K562 (cell line): Measurements from ENCODE around the gene GNPTAB. TPM values are rescaled to one million over a fixed set of nuclear protein-coding genes. Genes with fewer than 3 reads are reported as not detected.

Source experiments
- ATF1 ChIP-seq, 2 experiments: fragments of 450-650 bp in 1 of 2; IDR thresholded peaks; 2 replicates each; pipeline ENCODE4 v1.6.1; 2016; ENCODE audit warnings: missing compliant biosample characterization in 1 of 2, missing genetic modification characterization in 1 of 2
- BRF2 ChIP-seq: IDR thresholded peaks from 3 replicates; pipeline ENCODE4 v1.6.1; 2011; ENCODE audit warnings: borderline replicate concordance, mild to moderate bottlenecking; ENCODE audit not compliant: insufficient read length, insufficient read depth
- C11orf30 ChIP-seq: fragments of 450-650 bp; IDR thresholded peaks from 2 replicates; pipeline ENCODE4 v1.6.1; 2016; ENCODE audit warnings: low read depth, mild to moderate bottlenecking
- CGGBP1 ChIP-seq: fragments of 250-450 bp; sonication (Bioruptor Pico); IDR thresholded peaks from 2 replicates; pipeline ENCODE4 v1.9.0; 2021; ENCODE audit warnings: mild to moderate bottlenecking
- EGR1 ChIP-seq: fragments of 450-650 bp; conservative IDR thresholded peaks from 2 replicates; pipeline ENCODE4 v1.6.1; 2017; ENCODE audit warnings: mild to moderate bottlenecking
- IRF9 ChIP-seq: fragments of 450-650 bp; IDR thresholded peaks from 2 replicates; pipeline ENCODE4 v1.6.1; 2016; ENCODE audit warnings: missing biosample characterization, missing genetic modification characterization
- LEF1 ChIP-seq: fragments of 450-650 bp; IDR thresholded peaks from 2 replicates; pipeline ENCODE4 v1.6.1; 2016; ENCODE audit warnings: mild to moderate bottlenecking
- MLLT1 ChIP-seq, 2 experiments: fragments of 450-650 bp; IDR thresholded peaks; 2 replicates each; pipeline ENCODE4 v1.6.1; 2016
- MXD1 ChIP-seq: fragments of 250-450 bp; sonication (Bioruptor Pico); IDR thresholded peaks from 2 replicates; pipeline ENCODE4 v1.8.0; 2021; ENCODE audit warnings: borderline replicate concordance, mild to moderate bottlenecking, moderate library complexity; ENCODE audit not compliant: poor library complexity, severe bottlenecking
- PCBP2 ChIP-seq: fragments of 200-400 bp; formaldehyde crosslinking; IDR thresholded peaks from 2 replicates; pipeline ENCODE4 v1.6.1; 2018; ENCODE audit warnings: low read length, low read depth, mild to moderate bottlenecking, moderate library complexity; ENCODE audit not compliant: poor library complexity, severe bottlenecking
- SMC3 ChIP-seq: conservative IDR thresholded peaks from 2 replicates; pipeline ENCODE4 v1.6.1; 2011; ENCODE audit warnings: low read depth, low read length, improper control_type of control experiment; ENCODE audit not compliant: insufficient read depth
- ZBTB1 ChIP-seq: sonication (generic); formaldehyde crosslinking; IDR thresholded peaks from 2 replicates; pipeline ENCODE4 v1.8.1; 2023; ENCODE audit warnings: missing genetic modification reagents, low read depth, mild to moderate bottlenecking, borderline replicate concordance
- ZBTB43 ChIP-seq: sonication (generic); formaldehyde crosslinking; IDR thresholded peaks from 2 replicates; pipeline ENCODE4 v1.8.0; 2023; ENCODE audit warnings: mild to moderate bottlenecking, missing genetic modification reagents
- ZFP36 ChIP-seq: fragments of 150-350 bp; IDR thresholded peaks from 2 replicates; pipeline ENCODE4 v1.6.1; 2018; ENCODE audit warnings: low read length, low read depth; ENCODE audit not compliant: partially characterized antibody
- ZNF398 ChIP-seq: fragments of 250-450 bp; sonication (Bioruptor Pico); IDR thresholded peaks from 2 replicates; pipeline ENCODE4 v1.8.0; 2021; ENCODE audit warnings: moderate library complexity, mild to moderate bottlenecking, inconsistent platforms
- polyA plus RNA-seq, 8 experiments: library from polyadenylated mRNA; depleted of rRNA in 4 of 8; stranded (reverse) in 5 of 8; unstranded in 3 of 8; fragments of >200 nt; fragmentation: Nextera tagmentation in 2 of 8; fragmentation: Illumina TruSeq in 1 of 8; extraction: Ambion mirVana in 2 of 8; extraction: Trizol in 1 of 8; gene quantifications; 2 replicates each; pipeline versions ENCODE4 v1.2.1 to v1.2.3, GENCODE V29; 2011 to 2014; ENCODE audit warnings: inconsistent platforms in 1 of 8, missing spikeins in 1 of 8
- total RNA-seq, 7 experiments: library from RNA; depleted of rRNA in 6 of 7; stranded (reverse); fragments of >200 nt in 6 of 7; fragmentation: Illumina TruSeq in 2 of 7; extraction: Trizol in 2 of 7; gene quantifications; 2 replicates each; pipeline versions ENCODE4 v1.2.1 to v1.2.3, GENCODE V29; 2011 to 2021; ENCODE audit warnings: low replicate concordance in 1 of 7

The GNPTAB gene
- total and polyA plus RNA-seq, 9 of the 15 experiments (the other 6 are each of a cell fraction or from before 2014, with no cell fraction given), result 5.9 to 23.2 (median 19.3) TPM

- TF ChIP-seq ZNF398 (CRISPR knock-in tag) (no peak), C11orf30 (no peak), ZBTB1 (CRISPR knock-in tag) (no peak), CGGBP1 (CRISPR knock-in tag) (peak; percentile 48; the same call in 1 of the 2 replicates), SMC3 (peak; percentile 65), MXD1 (CRISPR knock-in tag) (no peak), LEF1 (no peak), PCBP2 (no peak), ZBTB43 (CRISPR knock-in tag) (no peak), MLLT1 (IDR thresholded peaks at IDR 0.05) (no peak), ATF1 (CRISPR knock-in tag; IDR thresholded peaks at IDR 0.05) (no peak), ATF1 (tag; IDR thresholded peaks at IDR 0.05) (no peak), EGR1 (no peak), IRF9 (tag) (no peak), BRF2 (no peak), ZFP36 (no peak)
Measured at GRCh38 chr12:101830367-101831325, at the start of gene GNPTAB (continued).
